ENCODE data around the gene TSEN15. TPM values are rescaled to one million over a fixed set of nuclear protein-coding genes. Genes with fewer than 3 reads are reported as not detected.

The TSEN15 gene
- total and polyA plus RNA-seq, 2 of the 8 experiments (the other 6 are each of a cell fraction or from before 2014, with no cell fraction given), result 23.4 to 31.4 TPM

GRCh38 chr1:184051138-184051484, 419 bp upstream of the TSEN15 start:
- Histone ChIP-seq H2BK15ac (ENCODE audit: low read length) (peak overlapping the region; percentile 13; the same call in 1 of the 2 replicates), H2BK120ac (replicated peaks; ENCODE audit: low read depth, low read length) (peak overlapping the region; percentile 14), H3K18ac (ENCODE audit: extremely low read depth, low read length) (peak overlapping the region; percentile 96), H3K79me2 (ENCODE audit: control insufficient read depth in 1 of 2, insufficient read depth in 2 of 2, low read length in 2 of 2) (peaks cover 0 to 16% of the 10 kb centered on the region in 2 experiments; a peak in 2 of 4 replicates), H2AK5ac (ENCODE audit: low read depth, low read length) (peak overlapping the region; percentile 95; the same call in 1 of the 2 replicates), H4K91ac (replicated peaks; ENCODE audit: insufficient read length, low read length) (peak overlapping the region; percentile 45), H3K79me1 (ENCODE audit: low read depth, low read length) (no peaks in the 10 kb centered on the region), H3K4me1 (replicated peaks in 1 of 4; ENCODE audit: control insufficient read depth in 3 of 4, insufficient read depth in 4 of 4, low read length in 3 of 4) (peaks cover 6 to 14% (median 11%) of the 10 kb centered on the region in 4 experiments; a peak in 6 of 7 replicates), H3K14ac (ENCODE audit: insufficient read length) (no peak overlapping the region), H3K36me3 (ENCODE audit: control insufficient read depth in 2 of 4, insufficient read depth in 4 of 4, low read length in 3 of 4) (peaks cover 0 to 14% (median 3%) of the 10 kb centered on the region in 4 experiments; a peak in 2 of 8 replicates), H3K9me3 (ENCODE audit: insufficient read depth in 2 of 2, low read depth in 1 of 2, low read length in 1 of 2) (no peaks in the 10 kb centered on the region), H4K20me1 (replicated peaks in 1 of 2; ENCODE audit: control insufficient read depth in 1 of 2, insufficient read depth in 2 of 2, low read length in 2 of 2) (no peaks in the 10 kb centered on the region), H3K4ac (replicated peaks; ENCODE audit: insufficient read length, low read depth, low read length) (peak overlapping the region; percentile 47), H2BK5ac (ENCODE audit: low read depth, low read length) (peak overlapping the region; percentile 88), H3K27me3 (replicated peaks in 1 of 4; ENCODE audit: control insufficient read depth in 3 of 4, extremely low read depth in 1 of 4, insufficient read depth in 3 of 4, low read length in 3 of 4) (no peaks in the 10 kb centered on the region), H2AFZ (ENCODE audit: low read length) (peak overlapping the region; percentile 69), H2BK20ac (ENCODE audit: low read length) (no peak overlapping the region), H3K4me2 (ENCODE audit: insufficient read depth in 1 of 2, low read depth in 2 of 2, low read length in 2 of 2) (peak overlapping the region; percentile 82 to 98), H4K5ac (ENCODE audit: insufficient read length, low read depth, low read length) (peak overlapping the region; percentile 50), H3K23ac (ENCODE audit: insufficient read length) (no peak overlapping the region), H3K9ac (replicated peaks in 1 of 4; ENCODE audit: extremely low read depth in 1 of 4, low read depth in 3 of 4, low read length in 3 of 4) (peak overlapping the region; percentile 79 to 98 (median 90)), H3K23me2 (ENCODE audit: low read depth, low read length) (no peaks in the 10 kb centered on the region; the same call in 1 of the 2 replicates), H3K56ac (replicated peaks; ENCODE audit: insufficient read length, low read depth, low read length) (peak overlapping the region; percentile 11), H3K4me3 (ENCODE audit: extremely low read depth in 1 of 4, insufficient read depth in 2 of 4, low read depth in 3 of 4, low read length in 4 of 4) (peak overlapping the region; percentile 69 to 87 (median 83)), H4K8ac (ENCODE audit: extremely low read depth, insufficient read depth, low read length) (peak overlapping the region; percentile 94; the same call in 1 of the 2 replicates), H3K27ac (ENCODE audit: low read depth, low read length) (peak overlapping the region; percentile 84), H2BK12ac (ENCODE audit: low read depth, low read length) (peak overlapping the region; percentile 98)
- DNase-seq (ENCODE audit: low read depth in 1 of 2, low spot score in 2 of 2) (no peak), FAIRE-seq (no peak)
- TF ChIP-seq ZNF274 (IDR thresholded peaks at IDR 0.05; ENCODE audit: borderline replicate concordance, extremely low read depth, low read length), result no peak
- TF ChIP-seq CTBP2 (IDR thresholded peaks at IDR 0.05; ENCODE audit: borderline replicate concordance, insufficient read depth, insufficient read length, low read length), result no peak
- ChIA-PET POLR2A (ENCODE audit: partially characterized antibody) (interaction anchor here (0.7 to 4.1 kb wide), 21 partner anchors 9 to 994 kb away, joined by 3 to 50 read pairs (median 4); partner anchors contain the start of genes COLGALT2 and RNF2), CTCF (ENCODE audit: partially characterized antibody) (interaction anchor here (1.0 to 2.1 kb wide), 3 partner anchors 9 to 132 kb away, joined by 5 to 6 read pairs (median 5); no protein-coding TSS in a partner anchor)
- 20% methylated on average over 6 of the region's 6 CpGs; no CpG with 5 or more reads in 1 of the 2 experiments for WGBS, 2 experiments (ENCODE audit: extremely low coverage in 1 of 2, insufficient coverage in 1 of 2, insufficient read length in 1 of 2, insufficient replicate concordance in 2 of 2, low coverage in 1 of 2, low lambda C conversion rate in 2 of 2, missing lambda C conversion rate in 1 of 2)

Measured in H1 (cell line).